A673 (cell line): ENCODE results near the gene VAMP1. TPM values are rescaled to one million over a fixed set of nuclear protein-coding genes. Genes with fewer than 3 reads are reported as not detected.

ENCODE experiments used
- BruUV-seq: library from RNA; stranded (reverse); fragments of 400-500 nt; replicated peaks from 2 replicates; lab custom pipeline; 2021; lab: Mats Ljungman, UMichigan
- CTCF ChIA-PET: fragments of 300-600 bp; sonication (Branson Sonifier 250); formaldehyde crosslinking; loops from one replicate; lab custom pipeline; 2022; ENCODE audit warnings: antibody characterized with exemption; lab: Charles Lee
- POLR2A ChIA-PET: fragments of 300-600 bp; sonication (Branson Sonifier 250); formaldehyde crosslinking; loops from one replicate; lab custom pipeline; 2022; ENCODE audit warnings: antibody characterized with exemption; ENCODE audit not compliant: low non-redundant PET; lab: Charles Lee
- DNase-seq: peaks from one replicate; pipeline ENCODE4 v3.0.0-alpha.2; 2015; ENCODE audit warnings: low spot score
- H3K27ac ChIP-seq: fragments of 200-600 bp; sonication (generic); 2 replicates; pipeline ENCODE4 v1.5.1; 2016; ENCODE audit warnings: mixed run types, low read depth, mild to moderate bottlenecking, mixed read lengths, antibody characterized with exemption, low read length; ENCODE audit not compliant: poor library complexity, severe bottlenecking
- H3K27me3 ChIP-seq: fragments of 200-600 bp; sonication (generic); replicated peaks from 2 replicates; pipeline ENCODE4 v1.6.1; 2017; ENCODE audit warnings: mixed run types, low read depth, mild to moderate bottlenecking, mixed read lengths, antibody characterized with exemption, low read length; ENCODE audit not compliant: insufficient read depth, poor library complexity
- H3K36me3 ChIP-seq: fragments of 200-600 bp; sonication (generic); 2 replicates; pipeline ENCODE4 v1.6.1; 2016; ENCODE audit warnings: mixed run types, mild to moderate bottlenecking, mixed read lengths, antibody characterized with exemption, low read length; ENCODE audit not compliant: insufficient read depth, poor library complexity, severe bottlenecking
- H3K4me1 ChIP-seq: fragments of 200-600 bp; sonication (generic); 2 replicates; pipeline ENCODE4 v1.6.1; 2017; ENCODE audit warnings: mixed run types, mild to moderate bottlenecking, mixed read lengths, antibody characterized with exemption, low read length; ENCODE audit not compliant: insufficient read depth, poor library complexity, severe bottlenecking
- H3K4me3 ChIP-seq: fragments of 200-600 bp; sonication (generic); 2 replicates; pipeline ENCODE4 v1.5.1; 2016; ENCODE audit warnings: low read depth, mixed run types, mild to moderate bottlenecking, mixed read lengths, low read length; ENCODE audit not compliant: poor library complexity, severe bottlenecking
- H3K9me3 ChIP-seq: fragments of 200-600 bp; sonication (generic); 2 replicates; pipeline ENCODE4 v1.6.1; 2016; ENCODE audit warnings: mixed run types, low read depth, mild to moderate bottlenecking, mixed read lengths, antibody characterized with exemption, low read length; ENCODE audit not compliant: poor library complexity, severe bottlenecking
- EZH2 ChIP-seq: fragments of 200-600 bp; sonication (generic); IDR thresholded peaks from 2 replicates; pipeline ENCODE4 v1.6.1; 2017; ENCODE audit warnings: borderline replicate concordance, low read depth, mild to moderate bottlenecking, mixed read lengths, antibody characterized with exemption, low read length; ENCODE audit not compliant: poor library complexity, severe bottlenecking
- intact Hi-C: fragments of 100-400 bp; cut with micrococcal nuclease; formaldehyde crosslinking; loops from one replicate; pipeline ENCODE4 v1.10.0; 2022; ENCODE audit not compliant: unreplicated experiment
- total RNA-seq: library from RNA; stranded (reverse); gene quantifications from 2 replicates; pipeline ENCODE4 v1.2.3, GENCODE V29; 2021
- TF ChIP-seq, protein P1 (sequence below): fragments of 300-800, 200-600 bp; sonication (generic); conservative IDR thresholded peaks from 2 replicates; pipeline ENCODE4 v1.5.1; 2017; ENCODE audit warnings: low read depth, mild to moderate bottlenecking, antibody characterized with exemption, low read length, moderate library complexity, mixed read lengths

The VAMP1 gene
- total RNA-seq, 1 experiment from 2014 or later = 10.9 TPM

- no peak overlapping the region for H3K27ac ChIP-seq
- H3K9me3 ChIP-seq = no peaks in the 10 kb centered on the region
- no peaks in the 10 kb centered on the region for H3K36me3 ChIP-seq
- H3K4me1 ChIP-seq = no peaks in the 10 kb centered on the region
- BruUV-seq = no TSS peak
- no peak overlapping the region for H3K4me3 ChIP-seq
- no peak for DNase-seq
- CTCF ChIA-PET = no interaction called here
- POLR2A ChIA-PET = no interaction called here
- no peaks in the 10 kb centered on the region for H3K27me3 ChIP-seq
- intact Hi-C loops = no loop called here
- TF ChIP-seq, protein P1, sequence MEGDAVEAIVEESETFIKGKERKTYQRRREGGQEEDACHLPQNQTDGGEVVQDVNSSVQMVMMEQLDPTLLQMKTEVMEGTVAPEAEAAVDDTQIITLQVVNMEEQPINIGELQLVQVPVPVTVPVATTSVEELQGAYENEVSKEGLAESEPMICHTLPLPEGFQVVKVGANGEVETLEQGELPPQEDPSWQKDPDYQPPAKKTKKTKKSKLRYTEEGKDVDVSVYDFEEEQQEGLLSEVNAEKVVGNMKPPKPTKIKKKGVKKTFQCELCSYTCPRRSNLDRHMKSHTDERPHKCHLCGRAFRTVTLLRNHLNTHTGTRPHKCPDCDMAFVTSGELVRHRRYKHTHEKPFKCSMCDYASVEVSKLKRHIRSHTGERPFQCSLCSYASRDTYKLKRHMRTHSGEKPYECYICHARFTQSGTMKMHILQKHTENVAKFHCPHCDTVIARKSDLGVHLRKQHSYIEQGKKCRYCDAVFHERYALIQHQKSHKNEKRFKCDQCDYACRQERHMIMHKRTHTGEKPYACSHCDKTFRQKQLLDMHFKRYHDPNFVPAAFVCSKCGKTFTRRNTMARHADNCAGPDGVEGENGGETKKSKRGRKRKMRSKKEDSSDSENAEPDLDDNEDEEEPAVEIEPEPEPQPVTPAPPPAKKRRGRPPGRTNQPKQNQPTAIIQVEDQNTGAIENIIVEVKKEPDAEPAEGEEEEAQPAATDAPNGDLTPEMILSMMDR = no peak
- TF ChIP-seq EZH2 = no peak
Observed at GRCh38 chr12:6438345-6438744, 32.1 kb downstream of the VAMP1 start.

DNA sequence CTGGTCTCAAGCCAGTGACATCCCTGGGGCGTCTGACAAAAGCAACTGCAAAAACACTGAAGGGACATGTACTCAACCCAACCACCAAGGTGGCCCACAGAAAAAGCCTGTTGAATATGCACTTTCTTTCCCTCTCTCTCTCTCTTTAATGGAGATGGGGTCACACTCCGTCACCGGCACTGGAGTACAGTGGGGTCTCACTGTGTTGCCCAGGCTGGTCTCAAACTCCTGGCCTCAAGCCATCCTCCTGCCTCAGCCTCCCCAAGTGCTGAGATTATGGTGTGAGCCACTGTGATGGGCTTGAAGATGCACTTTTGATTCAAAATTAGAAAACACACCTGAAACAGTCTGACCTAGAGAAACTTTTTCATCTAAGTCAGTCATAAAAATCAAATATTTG, 32.9 kb downstream of the VAMP1 start:
- CTCF ChIA-PET = no interaction called here

GRCh38 chr12:6435961-6436715, 34.3 kb downstream of the VAMP1 start:
- CTCF ChIA-PET = interaction anchor here (0.5 to 0.6 kb wide), 2 partner anchors 98 to 172 kb away, joined by 3 read pairs; partner anchors contain the start of gene GAPDH
- Histone ChIP-seq H3K4me1 (peaks cover 3% of the 10 kb centered on the region), H3K36me3 (no peaks in the 10 kb centered on the region), H3K9me3 (no peaks in the 10 kb centered on the region), H3K27me3 (no peaks in the 10 kb centered on the region), H3K27ac (no peak overlapping the region), H3K4me3 (no peak overlapping the region)
- BruUV-seq = no TSS peak
- POLR2A ChIA-PET = interaction anchor here (0.5 kb wide), 1 partner anchor 98 kb away, joined by 7 read pairs; the partner anchor contains the start of gene GAPDH
- TF ChIP-seq, protein P1 = no peak
- no peak for TF ChIP-seq EZH2
- intact Hi-C loops = no loop called here
- no peak for DNase-seq

More for the DNA sequence above, 32.9 kb downstream of the VAMP1 start:
- no peak for DNase-seq
- intact Hi-C loops = no loop called here
- Histone ChIP-seq H3K9me3 (no peaks in the 10 kb centered on the region), H3K4me1 (no peaks in the 10 kb centered on the region), H3K4me3 (no peak overlapping the region), H3K36me3 (no peaks in the 10 kb centered on the region), H3K27ac (no peak overlapping the region), H3K27me3 (no peaks in the 10 kb centered on the region)
- TF ChIP-seq, protein P1 = no peak
- no peak for TF ChIP-seq EZH2
- no TSS peak for BruUV-seq
- POLR2A ChIA-PET = no interaction called here
